HL-60/S4 treated with retinoic acid at 250 ng/mL for 4 days and 3 days (cell line): ENCODE results near the gene TBCD.

Experiments
- in situ Hi-C: fragments of 300-500 bp; cut with MboI; formaldehyde crosslinking; loops from 2 replicates; pipeline ENCODE4 v1.7.0; 2022; ENCODE audit warnings: low sequenced_read_pairs

TBCD gene

DNA sequence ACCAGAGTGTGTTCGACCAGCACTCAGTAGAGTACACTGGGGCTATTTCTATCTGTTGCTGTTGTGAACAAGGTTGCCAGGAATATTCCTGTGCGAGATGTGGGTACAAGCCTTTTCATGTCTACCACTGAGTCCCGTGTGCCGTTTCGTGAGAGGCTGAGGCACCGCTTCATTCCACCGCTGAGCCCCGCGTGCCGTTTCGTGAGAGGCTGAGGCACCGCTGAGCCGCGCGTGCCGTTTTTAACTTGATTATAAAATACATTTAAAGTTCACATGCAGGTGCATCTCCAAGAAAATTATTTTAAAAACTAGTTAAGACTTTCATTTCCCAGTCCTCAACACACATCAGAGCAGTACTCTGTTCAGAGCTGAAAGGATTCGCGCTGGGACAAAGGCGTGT, 166.6 kb downstream of the TBCD start:
- in situ Hi-C loops, result no loop called here

DNA sequence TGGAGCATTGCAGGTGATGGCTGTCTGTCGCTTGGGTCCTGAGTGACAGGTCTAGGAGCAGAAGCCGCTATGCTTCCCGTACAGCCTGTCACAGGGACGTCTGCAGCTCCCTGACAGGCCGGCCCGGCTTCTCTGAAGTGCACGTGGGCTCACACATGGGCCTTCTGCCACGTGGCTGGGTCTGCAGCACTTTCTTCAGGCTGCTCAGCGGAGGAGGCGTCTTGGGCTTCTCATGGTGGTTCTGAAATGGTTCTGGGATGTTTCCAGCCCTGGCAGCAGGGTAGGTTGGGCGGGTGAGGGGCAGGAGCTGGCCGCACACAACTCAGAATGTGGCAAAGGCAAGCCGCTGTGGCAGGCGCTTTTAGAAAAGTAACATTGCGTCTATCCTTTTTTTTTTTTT, 168.3 kb downstream of the TBCD start:
- in situ Hi-C loops, result no loop called here

DNA sequence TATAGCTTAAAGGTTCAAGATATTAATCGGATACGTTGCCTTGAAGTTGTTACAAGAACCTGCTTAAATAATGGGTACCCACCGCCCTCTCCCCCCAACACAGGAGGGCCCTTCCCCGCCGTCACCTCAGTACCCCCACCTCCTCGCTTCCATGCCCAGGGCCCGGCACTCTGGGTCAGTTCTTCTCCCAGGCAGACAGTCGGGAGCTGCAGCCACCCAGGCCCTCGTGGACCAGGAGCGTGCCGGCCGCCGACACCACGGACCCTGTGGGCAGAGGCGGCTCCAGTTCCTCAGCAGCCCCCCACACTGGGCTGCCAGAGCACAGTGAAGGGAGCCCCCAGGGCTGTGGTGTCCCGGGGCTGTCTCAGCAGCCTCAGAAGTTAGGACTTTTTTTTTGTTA, 168.8 kb downstream of the TBCD start:
- in situ Hi-C loops, result no loop called here

DNA sequence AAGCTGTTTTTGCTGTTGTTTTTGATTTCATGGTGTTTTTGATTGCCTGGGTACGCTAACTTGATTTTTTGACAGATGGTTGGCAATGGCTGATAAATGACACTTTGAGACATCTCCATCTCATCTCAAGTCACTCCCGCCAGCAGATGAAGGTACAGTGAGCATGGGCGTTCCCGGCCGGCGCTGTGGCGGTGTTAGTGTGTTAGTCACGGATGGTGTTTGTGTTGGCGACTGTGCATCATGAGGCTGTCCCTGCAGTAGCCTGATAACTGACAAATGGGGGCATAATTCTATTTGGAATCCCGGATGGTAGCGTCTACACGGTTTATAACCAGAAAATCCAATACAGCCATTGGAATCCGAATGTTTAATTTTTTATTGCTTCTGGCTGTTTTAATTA, 169.6 kb downstream of the TBCD start:
- in situ Hi-C loops, result no loop called here

GRCh38 chr17:82922646-82923045, 170.8 kb downstream of the TBCD start:
- in situ Hi-C loops, result no loop called here

- in situ Hi-C loops, result no loop called here
These were observed 171.7 kb downstream of the TBCD start for GRCh38 chr17:82923366-82924113.

- in situ Hi-C loops, result no loop called here
These were observed 172.3 kb downstream of the TBCD start for GRCh38 chr17:82924214-82924613.

DNA sequence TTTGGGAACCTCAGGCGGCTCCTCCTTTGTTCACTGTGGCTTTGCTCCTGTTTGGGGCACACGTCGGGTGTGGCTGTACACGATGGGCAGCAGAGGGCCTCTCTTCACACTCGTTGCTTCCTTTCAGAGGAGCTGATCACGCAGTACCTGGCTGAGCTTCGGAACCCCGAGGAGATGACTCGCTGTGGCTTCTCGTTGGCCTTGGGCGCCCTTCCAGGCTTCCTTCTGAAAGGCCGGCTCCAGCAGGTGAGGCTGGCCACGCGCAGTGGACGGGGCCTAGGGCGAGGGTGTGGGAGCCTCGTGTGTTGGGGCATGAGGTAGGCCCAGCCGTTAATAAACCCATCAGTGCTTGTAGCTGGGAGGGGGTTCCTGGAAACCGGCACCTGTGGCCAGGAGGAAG, 172.9 kb downstream of the TBCD start:
- in situ Hi-C loops, result no loop called here

- in situ Hi-C loops, result no loop called here
These were observed 173.5 kb downstream of the TBCD start for GRCh38 chr17:82925336-82925735.

DNA sequence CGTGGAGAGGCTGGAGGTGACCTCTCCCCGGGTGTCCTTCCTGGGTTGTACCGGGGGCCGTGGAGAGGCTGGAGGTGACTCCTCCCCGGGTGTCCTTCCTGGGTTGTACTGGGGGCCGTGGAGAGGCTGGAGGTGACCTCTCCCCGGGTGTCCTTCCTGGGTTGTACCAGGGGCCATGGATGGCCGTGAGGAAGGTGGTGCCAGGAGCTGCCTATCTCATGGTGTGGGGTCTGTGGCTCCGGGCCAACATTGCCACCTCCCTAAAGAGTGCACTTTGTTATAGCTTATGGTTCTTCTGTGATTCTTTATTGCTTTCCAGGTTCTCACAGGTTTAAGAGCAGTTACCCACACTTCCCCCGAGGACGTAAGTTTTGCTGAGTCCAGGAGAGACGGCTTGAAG, 174.2 kb downstream of the TBCD start:
- in situ Hi-C loops, result no loop called here

GRCh38 chr17:82926716-82927115, 174.9 kb downstream of the TBCD start:
- in situ Hi-C loops, result no loop called here

DNA sequence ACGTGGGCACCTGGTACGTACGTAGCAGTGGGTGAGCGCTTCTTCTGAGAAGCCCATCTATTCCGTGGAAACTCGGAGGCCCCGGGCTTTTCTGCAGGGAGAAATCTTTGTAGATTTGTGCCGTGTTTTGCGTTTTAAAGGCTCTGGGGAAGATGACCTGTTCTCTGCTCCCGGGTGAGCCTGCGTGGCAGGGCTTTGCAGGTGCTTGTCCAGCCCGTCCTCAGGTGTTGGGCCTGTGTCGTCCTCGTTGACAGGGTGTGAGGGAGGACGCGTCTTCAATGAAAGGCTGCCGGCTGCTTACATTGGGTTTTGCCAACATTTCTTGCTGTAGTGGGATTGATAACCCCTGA, 175.4 kb downstream of the TBCD start:
- in situ Hi-C loops, result no loop called here

GRCh38 chr17:82927661-82928601, 176.1 kb downstream of the TBCD start:
- in situ Hi-C loops, result no loop called here

DNA sequence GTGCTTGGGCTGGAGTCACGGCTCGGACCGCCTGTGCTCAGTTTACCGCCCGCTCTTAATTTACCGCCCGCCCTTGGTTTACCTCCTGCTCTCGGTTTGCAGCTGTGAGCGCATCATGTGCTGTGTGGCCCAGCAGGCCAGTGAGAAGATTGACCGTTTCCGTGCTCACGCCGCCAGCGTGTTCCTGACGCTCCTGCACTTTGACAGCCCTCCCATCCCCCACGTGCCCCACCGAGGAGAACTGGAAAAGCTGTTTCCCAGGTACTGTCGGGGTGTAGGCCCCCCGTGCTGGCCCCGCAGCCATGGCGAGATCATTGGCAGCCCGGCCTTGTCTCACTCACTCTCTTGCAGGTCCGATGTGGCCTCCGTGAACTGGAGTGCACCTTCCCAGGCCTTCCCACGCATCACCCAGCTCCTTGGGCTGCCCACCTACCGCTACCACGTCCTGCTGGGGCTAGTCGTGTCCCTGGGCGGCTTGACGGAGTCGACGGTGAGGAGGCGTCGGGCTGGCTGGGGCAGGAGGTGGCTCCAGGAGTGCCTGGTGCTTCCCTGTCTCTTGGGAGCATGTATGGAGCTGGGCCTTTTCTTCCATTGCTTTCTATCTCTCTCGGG, 177.3 kb downstream of the TBCD start:
- in situ Hi-C loops, result no loop called here

- in situ Hi-C loops, result no loop called here
These were observed 177.8 kb downstream of the TBCD start for GRCh38 chr17:82929676-82930042.

DNA sequence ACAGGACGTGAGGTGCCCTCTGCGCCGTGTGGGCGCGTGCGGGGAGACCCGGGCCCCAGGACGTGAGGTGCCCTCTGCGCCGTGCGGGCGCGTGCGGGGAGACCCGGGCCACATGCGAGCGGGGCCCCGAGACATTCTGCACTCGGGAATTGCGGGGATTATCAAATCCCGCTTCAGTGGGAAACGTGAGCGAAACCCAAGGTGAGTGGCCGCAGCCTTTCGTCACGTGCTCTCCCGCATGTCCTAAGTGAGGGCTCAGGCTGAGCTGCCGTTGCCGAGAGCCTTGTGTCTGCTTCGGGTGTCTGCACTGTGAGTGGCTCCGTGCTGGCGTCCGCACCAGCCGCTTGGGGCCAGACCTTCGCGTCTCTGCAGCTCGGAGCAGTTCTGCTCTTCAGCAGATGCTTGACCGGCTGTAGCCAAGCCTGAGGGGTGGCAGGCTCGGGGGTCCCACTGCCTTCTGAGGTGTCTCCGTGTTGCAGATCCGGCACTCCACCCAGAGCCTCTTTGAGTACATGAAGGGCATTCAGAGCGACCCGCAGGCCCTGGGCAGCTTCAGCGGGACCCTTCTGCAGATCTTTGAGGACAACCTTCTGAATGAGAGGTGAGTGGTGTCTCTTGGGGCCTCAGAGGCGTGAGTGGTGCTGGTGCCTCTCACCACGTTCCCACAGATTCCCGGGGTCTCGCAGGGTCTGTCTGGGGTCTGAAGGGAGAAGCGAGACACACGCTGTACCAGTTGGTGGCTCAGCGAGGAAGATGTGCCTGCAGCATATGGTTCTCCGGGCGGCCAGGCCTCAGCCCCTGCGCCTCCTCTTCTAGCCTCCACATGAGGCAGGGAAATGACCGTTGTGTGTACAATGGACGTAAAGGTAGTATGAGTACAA, 178.4 kb downstream of the TBCD start:
- in situ Hi-C loops, result no loop called here

- in situ Hi-C loops, result no loop called here
These were observed 179.2 kb downstream of the TBCD start for GRCh38 chr17:82930924-82931698.

GRCh38 chr17:82931699-82932517, 180.0 kb downstream of the TBCD start:
- in situ Hi-C loops, result no loop called here
